ENCODE data around the gene ATE1.
"Not testable (repeated sequence)": the region's sequence is repeated elsewhere in the genome, so short reads cannot be mapped to it uniquely, and the experiment has no call there.

ATE1 gene

GRCh38 chr10:121828045-121828444, 99.8 kb downstream of the ATE1 start:
- DNase-seq, result no peak

GRCh38 chr10:121826773-121827172, 101.1 kb downstream of the ATE1 start:
- DNase-seq, result not testable (repeated sequence)

GRCh38 chr10:121823993-121824463, 103.8 kb downstream of the ATE1 start:
- DNase-seq, result no peak

GRCh38 chr10:121822724-121823123, 105.1 kb downstream of the ATE1 start:
- no peak for DNase-seq

GRCh38 chr10:121822180-121822579, 105.7 kb downstream of the ATE1 start:
- no peak for DNase-seq

- no peak for DNase-seq
Observed at GRCh38 chr10:121819049-121819448, 108.8 kb downstream of the ATE1 start.

- DNase-seq, result no peak
Observed at GRCh38 chr10:121818599-121818998, 109.2 kb downstream of the ATE1 start.

- no peak for DNase-seq
Observed at GRCh38 chr10:121816197-121816596, 111.6 kb downstream of the ATE1 start.

GRCh38 chr10:121813857-121814256, 114.0 kb downstream of the ATE1 start:
- no peak for DNase-seq

GRCh38 chr10:121813211-121813815, 114.5 kb downstream of the ATE1 start:
- DNase-seq, result no peak

- no peak for DNase-seq
Observed at GRCh38 chr10:121812031-121812430, 115.8 kb downstream of the ATE1 start.

GRCh38 chr10:121811386-121811785, 116.4 kb downstream of the ATE1 start:
- no peak for DNase-seq

GRCh38 chr10:121808835-121809234, 119.0 kb downstream of the ATE1 start:
- no peak for DNase-seq

GRCh38 chr10:121804460-121804859, 123.4 kb downstream of the ATE1 start:
- no peak for DNase-seq

- no peak for DNase-seq
Observed at GRCh38 chr10:121803611-121804010, 124.2 kb downstream of the ATE1 start.

- no peak for DNase-seq
Observed at GRCh38 chr10:121800831-121801230, 127.0 kb downstream of the ATE1 start.

- no peak for DNase-seq
Observed at GRCh38 chr10:121800146-121800545, 127.7 kb downstream of the ATE1 start.

GRCh38 chr10:121797490-121797889, 130.3 kb downstream of the ATE1 start:
- DNase-seq, result no peak

GRCh38 chr10:121796342-121796741, 131.5 kb downstream of the ATE1 start:
- no peak for DNase-seq

GRCh38 chr10:121792198-121792597, 135.6 kb downstream of the ATE1 start:
- DNase-seq, result no peak

- DNase-seq, result no peak
Observed at GRCh38 chr10:121791761-121792160, 136.1 kb downstream of the ATE1 start.

- DNase-seq, result no peak
Observed at GRCh38 chr10:121788717-121789116, 139.1 kb downstream of the ATE1 start.

- DNase-seq, result no peak
Observed at GRCh38 chr10:121788115-121788514, 139.7 kb downstream of the ATE1 start.

GRCh38 chr10:121787169-121787568, 140.7 kb downstream of the ATE1 start:
- no peak for DNase-seq

- no peak for DNase-seq
Observed at GRCh38 chr10:121783782-121784372, 144.0 kb downstream of the ATE1 start.
